ENCODE measurements around the gene SI. TPM values are rescaled to one million over a fixed set of nuclear protein-coding genes. Genes with fewer than 3 reads are reported as not detected.

SI gene
- total RNA-seq = not detected
- not detected for polyA plus RNA-seq (2013, experiment 1 of 2)
- polyA plus RNA-seq (2013, experiment 2 of 2) = not detected
- long read RNA-seq, experiment 1 = 0 reads
- long read RNA-seq, experiment 2 = 0 reads
- long read RNA-seq, experiment 3, partial matches to known transcripts = 1 of 1 reads
- long read RNA-seq, experiment 3, other reads (novel, unspliced or antisense) = 0 of 1 reads
- long read RNA-seq, experiment 4 = 0 reads

- Mint-ChIP-seq H3K4me1 (no peaks in the 10 kb centered on the region), H3K4me3 (no peak within 1 kb of the TSS), H3K36me3 (ENCODE audit: low read depth) (no peaks in the 10 kb centered on the region), H3K27ac (no peak within 1 kb of the TSS), H3K27me3 (ENCODE audit: insufficient read depth) (no peaks in the 10 kb centered on the region), H3K9me3 (no peaks in the 10 kb centered on the region)
- no peak for TF ChIP-seq CTCF (conservative IDR thresholded peaks at IDR 0.05)
- Histone ChIP-seq H3K4me1 (ENCODE audit: control insufficient read depth, insufficient read depth, low read length) (no peaks in the 10 kb centered on the region), H3K4me3 (ENCODE audit: low read length) (no peak within 1 kb of the TSS), H3K9ac (ENCODE audit: extremely low read depth, low read length, poor library complexity, severe bottlenecking) (no peak within 1 kb of the TSS), H3K27me3 (ENCODE audit: control insufficient read depth, insufficient read depth, low read length, poor library complexity, severe bottlenecking) (no peaks in the 10 kb centered on the region), H3K36me3 (ENCODE audit: control insufficient read depth, insufficient read depth, low read length) (no peaks in the 10 kb centered on the region), H3K27ac (ENCODE audit: low read depth, low read length) (no peak within 1 kb of the TSS), H3K9me3 (ENCODE audit: control insufficient read depth, low read length) (no peaks in the 10 kb centered on the region)
- DNase-seq = no peak
These were observed at the start of gene SI for GRCh38 chr3:165078293-165078692. SI (minus strand) TSS chr3:165078496; CDS start chr3:165076012, 2,484 bp downstream.

GRCh38 chr3:165125836-165126235, 47.5 kb upstream of the SI start:
- DNase-seq = no peak
- Histone ChIP-seq H3K4me3 (ENCODE audit: low read length) (no peak overlapping the region), H3K36me3 (ENCODE audit: control insufficient read depth, insufficient read depth, low read length) (no peaks in the 10 kb centered on the region), H3K4me1 (ENCODE audit: control insufficient read depth, insufficient read depth, low read length) (no peaks in the 10 kb centered on the region), H3K9me3 (ENCODE audit: control insufficient read depth, low read length) (no peaks in the 10 kb centered on the region), H3K9ac (ENCODE audit: extremely low read depth, low read length, poor library complexity, severe bottlenecking) (no peak overlapping the region), H3K27ac (ENCODE audit: low read depth, low read length) (no peak overlapping the region), H3K27me3 (ENCODE audit: control insufficient read depth, insufficient read depth, low read length, poor library complexity, severe bottlenecking) (no peaks in the 10 kb centered on the region)
- H3K9me3 Mint-ChIP-seq = no peaks in the 10 kb centered on the region
- no peak overlapping the region for H3K27ac Mint-ChIP-seq
- H3K36me3 Mint-ChIP-seq (ENCODE audit: low read depth) = no peaks in the 10 kb centered on the region
- TF ChIP-seq CTCF (conservative IDR thresholded peaks at IDR 0.05) = no peak
- no peak overlapping the region for H3K4me3 Mint-ChIP-seq
- H3K4me1 Mint-ChIP-seq = no peaks in the 10 kb centered on the region
- H3K27me3 Mint-ChIP-seq (ENCODE audit: insufficient read depth) = no peaks in the 10 kb centered on the region

- Histone ChIP-seq H3K4me1 (ENCODE audit: control insufficient read depth, insufficient read depth, low read length) (no peaks in the 10 kb centered on the region), H3K36me3 (ENCODE audit: control insufficient read depth, insufficient read depth, low read length) (no peaks in the 10 kb centered on the region), H3K4me3 (ENCODE audit: low read length) (no peak overlapping the region), H3K27ac (ENCODE audit: low read depth, low read length) (no peak overlapping the region), H3K9ac (ENCODE audit: extremely low read depth, low read length, poor library complexity, severe bottlenecking) (no peak overlapping the region), H3K9me3 (ENCODE audit: control insufficient read depth, low read length) (no peaks in the 10 kb centered on the region), H3K27me3 (ENCODE audit: control insufficient read depth, insufficient read depth, low read length, poor library complexity, severe bottlenecking) (no peaks in the 10 kb centered on the region)
- no CpG with 5 or more reads among the region's 1 CpG for WGBS, 2 experiments (ENCODE audit: insufficient coverage in 1 of 2, insufficient read length in 1 of 2)
- H3K27ac Mint-ChIP-seq = no peak overlapping the region
- H3K36me3 Mint-ChIP-seq (ENCODE audit: low read depth) = no peaks in the 10 kb centered on the region
- DNase-seq = no peak
- no peak overlapping the region for H3K4me3 Mint-ChIP-seq
- H3K27me3 Mint-ChIP-seq (ENCODE audit: insufficient read depth) = no peaks in the 10 kb centered on the region
- no peak for TF ChIP-seq CTCF (conservative IDR thresholded peaks at IDR 0.05)
- H3K9me3 Mint-ChIP-seq = no peaks in the 10 kb centered on the region
- H3K4me1 Mint-ChIP-seq = no peaks in the 10 kb centered on the region
These were observed 33.1 kb upstream of the SI start for GRCh38 chr3:165111401-165111800.
